Activated naive CD8-positive, alpha-beta T cell treated with anti-CD3 and anti-CD28 coated beads, Interleukin-2, amount 50 U/mL, for 16 hours (primary cell): ENCODE measurements around the gene KRTAP10-7.
"Not testable (repeated sequence)": the region's sequence is repeated elsewhere in the genome, so short reads cannot be mapped to it uniquely, and the experiment has no call there.

Experiments
- DNase-seq: peaks from one replicate; pipeline ENCODE4 v3.0.0-alpha.2; 2020; ENCODE audit warnings: low read depth, low spot score

The KRTAP10-7 gene

DNA sequence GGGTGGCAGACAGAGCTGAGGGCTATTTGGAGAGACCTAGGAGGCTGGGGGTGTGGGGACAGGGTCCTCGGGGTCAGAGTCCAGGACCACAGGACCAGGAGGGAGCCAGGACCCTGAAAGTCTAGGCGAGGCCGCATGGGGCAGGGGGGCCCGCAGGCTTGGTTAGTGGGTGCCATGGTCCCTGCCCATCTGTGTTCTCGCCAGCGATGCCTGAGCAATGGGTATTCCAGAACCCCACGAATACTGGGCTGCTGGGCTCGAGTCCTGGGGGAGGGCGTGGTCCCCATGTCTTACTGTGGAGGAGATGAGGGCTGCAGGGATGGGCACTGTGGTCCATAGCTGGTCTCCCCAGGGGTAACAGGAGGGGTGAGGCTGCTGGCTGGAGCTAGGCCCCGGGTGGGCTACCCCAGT is 10.1 kb upstream of the KRTAP10-7 start:
- no peak for DNase-seq

DNA sequence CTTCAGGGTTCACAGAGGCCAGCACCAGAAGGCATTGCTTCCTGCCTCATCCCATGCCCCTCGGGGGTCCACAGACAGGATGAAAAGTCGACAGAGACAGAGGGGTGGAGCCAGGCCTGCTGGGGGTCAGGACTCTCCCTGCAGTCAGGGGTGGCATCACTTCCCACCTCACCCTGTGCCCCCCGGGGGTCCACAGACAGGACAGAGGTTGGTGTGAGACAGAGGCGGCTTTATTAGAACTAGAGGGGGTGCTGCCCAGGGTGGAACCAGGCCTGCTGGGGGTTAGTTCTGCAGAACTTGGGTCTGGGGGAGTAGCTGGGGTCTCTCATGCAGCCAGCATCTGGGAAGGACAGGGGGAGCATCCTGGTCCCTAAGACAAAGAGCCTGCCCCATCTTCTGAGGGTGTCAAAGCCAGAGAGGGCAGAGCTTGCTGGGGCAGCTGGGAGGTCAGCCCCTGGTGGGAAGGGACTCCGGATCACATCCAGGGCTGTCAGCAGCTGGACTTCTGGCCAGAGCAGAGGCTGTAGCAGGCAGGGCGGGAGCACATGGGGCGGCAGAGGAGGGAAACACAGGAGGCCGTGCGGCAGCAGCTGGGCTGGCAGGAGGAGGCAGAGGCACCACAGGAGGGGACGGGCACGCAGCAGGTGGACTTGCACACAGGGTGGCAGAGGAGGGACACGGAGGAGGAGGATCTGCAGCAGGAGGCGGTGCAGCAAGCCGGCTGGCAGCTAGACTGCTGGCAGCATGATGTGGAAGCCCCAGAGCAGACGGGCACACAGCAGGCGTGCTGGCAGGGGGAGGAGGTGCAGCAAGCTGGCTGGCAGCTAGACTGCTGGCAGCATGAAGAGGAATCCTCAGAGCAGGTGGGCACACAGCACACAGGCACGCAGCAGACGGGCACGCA is 9.2 kb upstream of the KRTAP10-7 start:
- DNase-seq, result not testable (repeated sequence)

DNA sequence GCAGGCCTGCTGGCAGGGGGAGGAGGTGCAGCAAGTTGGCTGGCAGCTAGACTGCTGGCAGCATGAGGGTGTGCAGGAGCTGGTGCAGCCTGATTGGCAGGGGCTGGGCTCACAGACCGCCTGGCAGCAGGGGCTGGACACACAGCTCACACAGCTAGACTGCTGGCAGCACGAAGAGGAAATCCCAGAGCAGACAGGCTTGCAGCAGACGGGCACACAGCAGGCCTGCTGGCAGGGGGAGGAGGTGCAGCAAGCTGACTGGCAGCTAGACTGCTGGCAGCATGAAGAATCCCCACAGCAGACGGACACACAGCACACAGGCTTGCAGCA is 8.6 kb upstream of the KRTAP10-7 start:
- not testable (repeated sequence) for DNase-seq

DNA sequence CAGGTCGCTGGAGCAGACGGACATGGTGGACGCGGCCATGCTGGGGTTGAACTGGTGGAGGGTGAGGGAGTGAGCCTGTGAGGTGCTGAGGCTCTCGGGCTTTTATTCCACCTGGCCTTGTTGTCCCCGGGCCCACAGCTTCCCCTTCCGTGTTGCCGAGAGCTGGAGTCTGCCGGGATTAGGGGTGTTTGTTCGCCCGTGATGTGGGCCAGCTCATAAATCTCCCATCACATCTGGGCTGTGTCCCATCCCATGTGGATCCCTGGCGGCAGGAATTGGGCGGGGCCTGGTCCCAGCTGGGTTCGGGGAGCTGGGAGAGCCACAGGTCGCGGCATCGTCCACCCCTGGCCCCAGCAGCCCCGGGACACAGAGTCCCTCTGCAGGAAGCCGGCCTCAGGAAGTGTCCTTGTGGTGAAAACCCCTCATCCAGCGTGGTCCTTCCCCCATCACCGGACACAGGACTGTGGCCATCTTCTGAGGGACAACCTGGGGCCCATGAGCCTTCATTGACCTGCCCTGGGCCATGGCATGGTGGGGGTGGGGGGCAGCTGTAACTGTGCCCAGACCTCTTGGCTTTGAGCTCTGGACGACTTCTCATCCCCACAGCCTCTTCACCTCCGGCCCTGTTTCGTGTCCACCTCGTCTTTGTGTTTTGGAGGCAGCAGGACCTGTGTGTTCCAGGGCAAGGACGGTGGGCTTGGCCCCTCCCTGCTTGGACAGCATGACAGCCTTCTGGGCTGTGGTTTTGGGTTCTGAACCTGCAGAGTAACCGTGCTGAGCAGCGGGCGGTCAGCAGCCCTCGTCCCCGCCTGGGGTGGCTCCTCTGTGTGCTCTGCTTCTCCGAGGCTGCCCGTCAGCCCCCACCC is 7.7 kb upstream of the KRTAP10-7 start, which contains the start of gene KRTAP10-6:
Gene KRTAP10-6, minus strand, starts transcription at position 60 of the 866 bp plus-strand sequence. Its CDS starts 21 bp downstream, at position 39.
- no peak for DNase-seq

DNA sequence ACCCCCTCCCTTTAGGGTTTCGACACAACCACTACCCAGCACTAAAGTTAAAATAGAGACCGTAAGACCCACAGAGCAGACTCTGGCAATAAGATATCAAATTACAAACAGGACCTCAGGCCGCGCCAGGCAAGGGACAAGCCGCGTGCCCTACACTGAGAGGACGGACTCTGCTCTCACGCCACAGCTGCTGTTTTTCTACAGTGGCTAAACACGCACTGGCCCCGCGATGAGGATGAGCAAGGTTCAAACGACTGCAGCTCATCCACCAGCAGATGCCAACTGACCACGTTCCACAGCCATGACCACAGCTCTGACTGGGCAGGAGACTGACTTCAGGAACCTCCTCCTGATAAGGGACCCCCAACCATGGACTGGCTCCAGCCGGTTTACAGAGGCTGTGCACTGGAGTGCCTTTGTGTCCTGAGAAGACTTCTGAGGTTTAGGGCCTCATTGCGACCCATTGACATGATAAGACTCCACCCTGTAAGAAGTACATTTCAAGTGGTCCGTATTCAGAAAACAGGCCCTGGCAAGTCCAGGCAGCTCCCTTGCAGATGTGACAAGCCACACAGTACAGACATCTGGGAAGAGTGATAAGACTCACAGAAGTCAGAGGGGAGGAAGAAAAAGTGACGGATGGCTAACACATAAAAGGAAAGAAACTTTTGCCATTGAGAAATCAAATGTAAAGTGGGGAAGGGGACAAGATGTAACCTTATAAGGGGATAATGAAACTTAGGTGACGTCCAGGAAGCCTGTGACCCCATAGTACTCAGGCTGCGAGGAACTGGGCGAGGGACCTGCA is 6.6 kb upstream of the KRTAP10-7 start:
- no peak for DNase-seq

DNA sequence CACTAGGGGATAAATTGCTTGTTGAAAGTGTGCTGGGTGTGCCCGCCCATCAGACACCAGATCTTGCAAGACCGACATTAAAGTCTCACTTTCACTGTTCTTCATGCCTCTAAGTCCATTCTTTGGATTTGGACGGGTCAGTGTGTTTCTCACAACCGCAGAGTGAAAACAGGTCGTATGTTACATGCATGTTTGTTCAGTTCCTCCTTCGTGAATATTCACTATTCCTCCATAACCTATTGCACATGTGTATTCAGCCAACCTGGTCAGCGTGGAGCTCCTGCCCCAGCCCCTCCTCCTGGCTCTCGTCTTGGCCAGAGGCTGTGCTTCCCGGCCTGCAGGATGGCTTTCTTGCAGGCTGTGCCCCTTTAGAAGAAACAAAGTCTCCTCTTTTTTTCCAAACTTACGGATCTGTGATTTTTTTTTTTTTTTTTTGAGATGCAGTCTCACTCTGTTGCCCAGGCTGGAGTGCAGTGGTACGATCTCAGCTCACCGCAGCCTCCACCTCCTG is 5.9 kb upstream of the KRTAP10-7 start:
- DNase-seq, result no peak

DNA sequence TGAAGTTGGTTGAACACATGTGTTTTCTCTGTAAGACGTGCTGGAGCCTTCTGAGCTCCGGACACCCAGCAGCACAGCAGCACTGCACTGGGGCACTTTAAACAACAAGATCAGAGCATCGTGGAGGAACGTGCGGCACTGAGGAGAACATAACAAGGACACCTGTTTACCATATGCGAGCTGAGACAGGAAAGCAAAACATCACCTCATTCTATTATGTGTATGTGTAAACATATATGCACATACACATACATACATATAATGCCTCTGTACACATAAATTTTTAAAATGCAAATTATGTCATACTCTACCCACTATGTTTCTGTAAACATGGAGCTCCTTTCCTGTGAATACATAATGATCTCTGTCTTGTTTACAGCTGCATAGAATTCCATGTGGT is 4.9 kb upstream of the KRTAP10-7 start:
- no peak for DNase-seq

DNA sequence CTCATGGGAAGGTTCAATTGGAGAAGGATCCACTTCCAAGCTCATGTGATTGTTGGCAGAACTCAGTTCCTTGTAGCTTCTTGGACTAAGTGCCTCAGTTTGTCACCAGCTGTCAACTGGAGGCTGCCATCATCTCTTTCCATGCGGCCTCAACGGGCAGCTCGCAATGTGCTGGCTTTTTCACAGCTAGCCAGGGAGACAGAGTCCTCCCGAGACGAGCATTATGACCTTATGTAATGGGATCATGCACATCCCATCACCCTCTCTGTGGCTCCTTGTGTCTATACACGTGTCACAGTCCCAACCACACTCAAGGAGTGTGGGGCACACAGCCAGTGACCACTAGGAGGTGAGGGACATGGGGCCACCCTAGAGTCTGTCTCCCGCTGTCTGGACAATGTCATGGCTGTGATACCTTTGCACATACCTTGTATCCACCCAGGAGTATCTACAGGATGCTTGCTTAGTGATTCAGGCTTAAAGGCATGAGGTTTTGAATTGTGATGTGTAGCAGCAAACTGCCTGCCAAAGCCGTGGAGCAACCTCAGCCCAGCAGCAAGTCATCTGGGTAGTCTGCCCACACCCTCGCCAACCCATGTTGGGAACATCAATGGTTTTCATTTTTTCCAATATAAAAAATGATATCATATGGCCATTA is 4.2 kb upstream of the KRTAP10-7 start:
- no peak for DNase-seq

DNA sequence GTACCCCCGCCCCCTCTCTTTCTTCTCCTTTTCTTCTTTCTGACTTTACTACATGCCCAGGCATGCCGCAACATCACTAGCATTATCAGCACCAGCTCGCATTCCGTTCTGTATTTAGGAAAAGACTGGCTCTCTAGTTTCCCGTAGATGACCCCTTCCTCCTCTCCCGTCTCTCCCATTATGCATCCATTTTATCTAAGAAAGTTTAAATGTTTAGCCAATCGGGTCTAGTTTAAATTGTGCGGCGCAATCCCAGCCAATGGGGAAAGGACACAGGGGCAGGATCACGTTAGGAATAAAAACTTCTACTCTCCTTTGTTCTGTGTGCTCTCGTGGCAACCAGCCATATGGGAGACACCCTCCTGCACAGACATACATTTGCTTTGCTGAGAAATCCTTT is 2.3 kb upstream of the KRTAP10-7 start:
- DNase-seq, result no peak

DNA sequence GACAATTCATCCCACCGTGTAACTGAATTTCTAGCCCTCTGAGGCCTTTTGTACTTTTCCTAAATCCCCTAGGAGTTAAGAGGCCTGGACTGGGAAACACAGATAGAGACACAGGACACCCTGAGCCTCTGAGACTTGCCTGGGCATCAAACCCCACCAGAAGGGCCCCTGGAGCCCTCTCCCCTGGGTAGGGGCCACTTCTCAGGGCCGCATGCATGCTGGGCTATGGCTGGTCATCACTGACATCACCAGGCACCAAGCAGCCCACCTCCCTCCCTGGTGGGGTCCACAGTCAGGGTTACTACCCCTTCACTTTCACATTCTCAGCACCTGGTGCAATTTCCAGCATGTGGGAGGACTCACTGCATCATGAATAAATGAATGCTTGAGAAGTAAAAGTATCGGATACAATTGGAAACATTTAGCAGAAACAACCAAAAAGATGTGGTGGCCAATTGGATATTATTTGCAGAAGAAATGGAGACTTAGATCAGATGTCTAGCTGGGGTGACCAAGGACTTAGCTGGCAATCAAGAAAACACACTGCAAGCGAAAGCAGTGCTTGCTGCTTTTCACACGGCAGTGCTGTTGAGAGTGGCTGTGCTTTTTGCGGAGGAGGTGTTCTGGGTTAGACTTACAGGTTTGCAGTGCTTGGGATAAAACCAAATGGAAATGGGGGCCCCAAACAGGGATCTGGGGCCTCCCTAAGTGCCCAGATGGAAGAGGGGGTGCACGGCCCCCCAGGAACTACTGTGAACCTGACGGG is 950 bp upstream of the KRTAP10-7 start:
- no peak for DNase-seq

DNA sequence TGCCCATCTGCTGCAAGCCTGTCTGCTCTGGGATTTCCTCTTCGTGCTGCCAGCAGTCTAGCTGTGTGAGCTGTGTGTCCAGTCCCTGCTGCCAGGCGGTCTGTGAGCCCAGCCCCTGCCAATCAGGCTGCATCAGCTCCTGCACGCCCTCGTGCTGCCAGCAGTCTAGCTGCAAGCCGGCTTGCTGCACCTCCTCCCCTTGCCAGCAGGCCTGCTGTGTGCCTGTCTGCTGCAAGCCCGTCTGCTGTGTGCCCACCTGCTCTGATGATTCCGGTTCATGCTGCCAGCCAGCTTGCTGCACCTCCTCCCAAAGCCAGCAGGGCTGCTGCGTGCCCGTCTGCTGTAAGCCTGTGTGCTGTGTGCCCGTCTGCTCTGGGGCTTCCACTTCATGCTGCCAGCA is 694 bp downstream of the KRTAP10-7 start:
- not testable (repeated sequence) for DNase-seq

DNA sequence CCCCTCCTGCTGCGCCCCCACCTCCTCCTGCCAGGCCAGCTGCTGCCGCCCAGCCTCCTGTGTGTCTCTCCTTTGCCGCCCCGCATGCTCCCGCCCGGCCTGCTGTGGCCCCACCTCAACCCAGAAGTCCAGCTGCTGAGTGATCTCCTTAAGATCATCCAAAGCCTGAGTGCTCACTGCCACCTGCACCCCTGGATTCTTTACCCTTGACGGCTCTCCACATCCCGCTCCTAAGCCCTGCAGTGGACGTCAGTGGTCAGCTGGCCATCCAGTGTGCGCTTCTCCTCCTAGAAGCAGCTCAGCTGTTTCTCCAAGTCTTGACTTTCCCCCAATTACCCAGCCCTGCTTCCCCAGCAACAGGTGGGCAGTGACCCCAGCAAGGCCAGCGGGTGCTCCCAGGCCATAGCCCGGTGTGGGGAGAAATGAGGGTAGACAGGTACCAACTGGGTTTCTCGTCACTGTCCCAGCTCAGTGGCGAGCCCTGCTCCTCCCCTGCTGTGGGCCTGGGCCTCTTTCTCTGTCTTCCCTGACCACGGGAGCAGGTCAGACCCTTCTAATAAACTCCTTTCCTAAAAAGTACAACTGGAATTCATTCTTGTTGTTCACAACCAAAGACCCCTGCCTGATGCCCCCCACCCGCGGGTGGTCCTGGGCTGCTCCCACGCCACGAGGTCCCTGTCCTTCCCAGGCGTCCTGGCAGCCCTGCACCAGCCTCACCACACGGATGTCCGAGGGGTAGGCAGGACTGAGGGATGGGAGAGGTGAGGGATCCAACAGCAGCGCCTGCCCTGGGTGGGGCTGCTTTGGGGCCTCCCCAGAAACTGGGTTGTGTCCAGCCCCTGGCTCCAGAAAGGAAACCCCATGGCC is 1.4 kb downstream of the KRTAP10-7 start:
- DNase-seq, result no peak

DNA sequence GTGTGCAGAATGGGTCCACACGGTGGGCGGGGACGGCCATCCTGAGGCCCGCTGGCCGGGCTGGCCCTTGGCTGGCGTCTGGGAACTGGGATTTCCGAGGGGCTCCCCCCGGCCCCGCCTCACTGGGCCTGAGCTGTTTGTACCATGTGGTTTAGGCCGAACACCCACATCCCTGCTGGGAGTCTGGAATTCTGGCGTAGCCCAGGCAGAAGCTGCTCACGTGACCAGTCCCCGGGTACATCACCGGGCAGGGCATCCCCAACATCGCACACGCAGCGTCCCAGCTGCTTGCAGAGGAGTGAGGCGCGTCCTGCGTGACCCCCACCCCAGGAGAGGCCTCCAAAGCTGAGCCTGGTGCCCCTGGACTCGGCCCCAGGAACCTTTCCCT is 2.1 kb downstream of the KRTAP10-7 start:
- no peak for DNase-seq

DNA sequence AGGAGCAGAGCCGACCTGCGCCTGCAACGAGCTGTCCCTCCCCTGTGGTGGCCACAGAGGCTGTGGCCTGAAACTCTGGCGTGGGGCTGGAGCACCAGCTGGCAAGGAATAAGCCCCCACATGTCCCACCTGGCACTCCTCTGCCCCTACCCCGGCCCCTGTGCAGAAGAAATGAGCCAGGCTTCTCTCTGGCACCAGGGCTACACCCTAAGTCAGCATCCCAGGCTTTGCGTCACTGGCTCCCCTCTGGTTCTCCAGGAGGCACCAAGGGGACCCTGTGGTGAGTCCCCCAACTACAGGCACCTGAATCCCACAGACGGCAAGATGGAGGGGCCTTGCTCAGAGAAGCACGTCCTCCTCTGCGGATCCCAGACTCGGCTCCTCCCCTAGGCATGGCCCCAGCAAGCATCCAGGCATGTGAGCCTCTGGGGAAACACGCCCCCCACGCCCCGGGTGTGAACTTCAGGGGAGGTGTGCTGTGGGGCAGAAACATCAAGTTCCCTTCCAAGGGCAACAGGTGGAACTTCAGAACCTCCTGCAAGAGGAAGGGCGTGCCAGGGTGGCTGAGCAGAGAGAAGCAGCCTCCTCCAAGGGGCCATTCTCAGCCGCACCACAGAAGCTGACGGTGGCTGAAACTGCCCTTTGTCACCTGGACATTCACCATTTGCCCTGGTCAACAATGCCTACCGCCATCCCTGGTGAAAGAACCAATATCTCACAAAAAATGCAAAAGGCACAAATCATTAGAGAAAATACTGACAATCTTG is 2.9 kb downstream of the KRTAP10-7 start:
- DNase-seq, result no peak

DNA sequence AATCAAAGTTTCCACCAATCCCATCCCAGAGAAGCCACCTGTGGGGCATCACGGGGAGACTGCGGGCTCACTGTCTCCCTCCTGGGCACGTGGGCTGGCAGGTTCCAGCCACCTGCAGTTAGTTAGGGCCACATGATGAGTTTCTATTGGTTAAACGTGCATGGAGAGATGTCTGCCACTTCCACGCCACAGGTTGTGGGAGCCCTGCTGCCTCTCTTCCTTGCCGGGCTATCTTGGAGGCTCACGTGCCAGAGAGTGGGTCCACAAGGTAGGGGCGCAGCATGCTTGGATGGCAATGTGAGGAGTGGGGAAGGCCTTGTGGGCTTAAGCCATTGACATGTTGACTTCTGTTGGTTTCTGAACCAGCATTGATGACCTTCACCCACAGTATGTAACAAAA is 3.5 kb downstream of the KRTAP10-7 start:
- DNase-seq, result no peak

DNA sequence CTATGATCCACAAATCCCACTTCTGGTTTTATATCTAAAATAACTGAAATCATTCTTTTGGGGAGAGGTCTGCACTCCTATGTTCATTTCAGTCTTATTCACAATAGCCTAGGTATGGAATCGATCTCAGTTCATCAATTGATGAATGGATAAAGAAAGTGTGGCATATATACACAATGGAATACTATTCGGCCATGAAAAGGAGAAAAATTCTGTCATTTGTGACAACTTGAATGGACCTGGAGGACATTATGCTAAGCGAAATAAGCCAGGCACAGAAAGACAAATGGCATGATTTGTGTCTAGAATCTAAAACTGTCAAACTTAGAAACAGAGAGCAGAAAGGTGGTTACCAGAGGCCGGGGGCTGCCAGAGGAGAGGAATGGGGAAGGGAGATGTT is 6.1 kb downstream of the KRTAP10-7 start:
- no peak for DNase-seq

DNA sequence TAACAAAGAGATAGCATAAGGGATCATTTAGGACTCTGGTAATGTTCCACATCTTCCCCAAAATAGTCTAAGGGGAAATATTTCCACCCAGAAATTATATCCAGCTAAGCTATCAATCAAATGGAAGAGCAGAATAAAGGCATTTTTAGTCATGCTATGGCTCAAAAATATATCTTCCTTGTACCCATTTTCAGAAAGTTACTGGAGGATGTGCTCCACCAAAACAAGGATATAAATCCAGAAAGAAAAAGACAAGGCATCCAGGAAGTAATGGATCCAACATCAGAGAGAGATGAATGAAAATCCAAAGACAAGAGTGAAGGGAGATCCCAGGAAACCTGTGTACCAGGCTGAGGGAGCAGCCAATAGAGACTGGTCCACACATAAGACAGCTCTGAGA is 8.8 kb downstream of the KRTAP10-7 start:
- DNase-seq, result no peak

DNA sequence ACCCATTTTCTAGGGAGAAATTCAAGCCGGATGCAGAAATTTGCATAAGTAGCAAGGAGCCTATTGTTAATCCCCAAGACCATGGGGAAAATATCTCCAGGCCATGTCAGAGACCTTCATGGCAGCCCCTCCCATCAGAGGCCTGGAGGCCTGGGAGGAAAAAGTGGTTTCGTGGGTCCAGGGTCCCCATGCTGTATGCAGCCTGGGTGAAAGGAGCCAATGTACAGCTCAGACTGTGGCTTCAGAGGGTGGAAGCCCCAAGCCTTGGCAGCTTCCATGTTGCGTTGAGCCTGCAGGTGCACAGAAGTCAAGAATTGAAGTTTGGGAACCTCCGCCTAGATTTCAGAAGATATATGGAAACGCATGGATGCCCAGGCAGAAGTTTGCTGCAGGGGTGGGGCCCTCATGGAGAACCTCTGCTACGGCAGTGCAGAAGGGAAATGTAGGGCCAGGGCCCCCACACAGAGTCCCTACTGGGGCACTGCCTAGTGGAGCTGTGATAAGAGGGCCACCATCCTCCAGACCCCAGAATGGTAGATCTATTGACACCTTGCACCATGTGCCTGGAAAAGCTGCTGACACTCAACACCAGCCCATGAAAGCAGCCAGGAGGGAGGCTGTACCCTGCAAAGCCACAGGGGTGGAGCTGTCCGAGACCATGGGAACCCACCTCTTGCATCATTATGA is 9.9 kb downstream of the KRTAP10-7 start:
- not testable (repeated sequence) for DNase-seq
